ENCODE data around the gene RPL10.

GRCh38 chrX:154349979-154350378 lies 48.2 kb upstream of the RPL10 start:
- no peak for TF ChIP-seq CTCF (IDR thresholded peaks at IDR 0.05)
- no peak for TF ChIP-seq POLR2A (IDR thresholded peaks at IDR 0.05)

Measured in thyroid gland (tissue), 4 donors.